ENCODE measurements around the gene LRIG2. TPM values are rescaled to one million over a fixed set of nuclear protein-coding genes. Genes with fewer than 3 reads are reported as not detected.

Gene LRIG2
- total and polyA plus RNA-seq, 2 of the 13 experiments (the other 11 are each of a cell fraction or from before 2014, with no cell fraction given), result 8.1 to 12.2 TPM

- TF ChIP-seq GRHL1 (CRISPR knock-in tag; conservative IDR thresholded peaks at IDR 0.05) (no peak), PRDM4 (CRISPR knock-in tag; IDR thresholded peaks at IDR 0.05; ENCODE audit: borderline replicate concordance) (no peak), ZKSCAN8 (CRISPR knock-in tag; IDR thresholded peaks at IDR 0.05; ENCODE audit: borderline replicate concordance) (no peak), ZNF749 (CRISPR knock-in tag; IDR thresholded peaks at IDR 0.05; ENCODE audit: borderline replicate concordance) (no peak), ZFP36L1 (CRISPR knock-in tag; IDR thresholded peaks at IDR 0.05) (no peak), HDAC2 (CRISPR knock-in tag; IDR thresholded peaks at IDR 0.05) (no peak), ESRRA (CRISPR knock-in tag; IDR thresholded peaks at IDR 0.05; ENCODE audit: low read depth) (no peak), ZMYM4 (CRISPR knock-in tag; IDR thresholded peaks at IDR 0.05) (0 out of 2 replicates have a peak, but pooled peaks have one; percentile 21), YEATS2 (CRISPR knock-in tag; IDR thresholded peaks at IDR 0.05; ENCODE audit: borderline replicate concordance) (no peak), PCBP2 (optimal IDR thresholded peaks at IDR 0.05; ENCODE audit: low read depth, low read length, poor library complexity, severe bottlenecking) (no peak), ATRX (CRISPR knock-in tag; IDR thresholded peaks at IDR 0.05; ENCODE audit: borderline replicate concordance) (no peak), ZNF740 (CRISPR knock-in tag; IDR thresholded peaks at IDR 0.05) (no peak), ZNF597 (CRISPR knock-in tag; IDR thresholded peaks at IDR 0.05) (no peak), PRPF4 (IDR thresholded peaks at IDR 0.05; ENCODE audit: low read depth, low read length, poor library complexity, severe bottlenecking) (no peak)
- TF ChIP-seq, protein P1, sequence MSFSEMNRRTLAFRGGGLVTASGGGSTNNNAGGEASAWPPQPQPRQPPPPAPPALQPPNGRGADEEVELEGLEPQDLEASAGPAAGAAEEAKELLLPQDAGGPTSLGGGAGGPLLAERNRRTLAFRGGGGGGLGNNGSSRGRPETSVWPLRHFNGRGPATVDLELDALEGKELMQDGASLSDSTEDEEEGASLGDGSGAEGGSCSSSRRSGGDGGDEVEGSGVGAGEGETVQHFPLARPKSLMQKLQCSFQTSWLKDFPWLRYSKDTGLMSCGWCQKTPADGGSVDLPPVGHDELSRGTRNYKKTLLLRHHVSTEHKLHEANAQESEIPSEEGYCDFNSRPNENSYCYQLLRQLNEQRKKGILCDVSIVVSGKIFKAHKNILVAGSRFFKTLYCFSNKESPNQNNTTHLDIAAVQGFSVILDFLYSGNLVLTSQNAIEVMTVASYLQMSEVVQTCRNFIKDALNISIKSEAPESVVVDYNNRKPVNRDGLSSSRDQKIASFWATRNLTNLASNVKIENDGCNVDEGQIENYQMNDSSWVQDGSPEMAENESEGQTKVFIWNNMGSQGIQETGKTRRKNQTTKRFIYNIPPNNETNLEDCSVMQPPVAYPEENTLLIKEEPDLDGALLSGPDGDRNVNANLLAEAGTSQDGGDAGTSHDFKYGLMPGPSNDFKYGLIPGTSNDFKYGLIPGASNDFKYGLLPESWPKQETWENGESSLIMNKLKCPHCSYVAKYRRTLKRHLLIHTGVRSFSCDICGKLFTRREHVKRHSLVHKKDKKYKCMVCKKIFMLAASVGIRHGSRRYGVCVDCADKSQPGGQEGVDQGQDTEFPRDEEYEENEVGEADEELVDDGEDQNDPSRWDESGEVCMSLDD (CRISPR knock-in tag; IDR thresholded peaks at IDR 0.05; ENCODE audit: borderline replicate concordance), result no peak
- TF ChIP-seq, protein P2, sequence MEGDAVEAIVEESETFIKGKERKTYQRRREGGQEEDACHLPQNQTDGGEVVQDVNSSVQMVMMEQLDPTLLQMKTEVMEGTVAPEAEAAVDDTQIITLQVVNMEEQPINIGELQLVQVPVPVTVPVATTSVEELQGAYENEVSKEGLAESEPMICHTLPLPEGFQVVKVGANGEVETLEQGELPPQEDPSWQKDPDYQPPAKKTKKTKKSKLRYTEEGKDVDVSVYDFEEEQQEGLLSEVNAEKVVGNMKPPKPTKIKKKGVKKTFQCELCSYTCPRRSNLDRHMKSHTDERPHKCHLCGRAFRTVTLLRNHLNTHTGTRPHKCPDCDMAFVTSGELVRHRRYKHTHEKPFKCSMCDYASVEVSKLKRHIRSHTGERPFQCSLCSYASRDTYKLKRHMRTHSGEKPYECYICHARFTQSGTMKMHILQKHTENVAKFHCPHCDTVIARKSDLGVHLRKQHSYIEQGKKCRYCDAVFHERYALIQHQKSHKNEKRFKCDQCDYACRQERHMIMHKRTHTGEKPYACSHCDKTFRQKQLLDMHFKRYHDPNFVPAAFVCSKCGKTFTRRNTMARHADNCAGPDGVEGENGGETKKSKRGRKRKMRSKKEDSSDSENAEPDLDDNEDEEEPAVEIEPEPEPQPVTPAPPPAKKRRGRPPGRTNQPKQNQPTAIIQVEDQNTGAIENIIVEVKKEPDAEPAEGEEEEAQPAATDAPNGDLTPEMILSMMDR (CRISPR knock-in tag; IDR thresholded peaks at IDR 0.05), result peak; percentile 35; the same call in 1 of the 2 replicates
- TF ChIP-seq, protein P3, sequence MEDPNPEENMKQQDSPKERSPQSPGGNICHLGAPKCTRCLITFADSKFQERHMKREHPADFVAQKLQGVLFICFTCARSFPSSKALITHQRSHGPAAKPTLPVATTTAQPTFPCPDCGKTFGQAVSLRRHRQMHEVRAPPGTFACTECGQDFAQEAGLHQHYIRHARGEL (CRISPR knock-in tag; IDR thresholded peaks at IDR 0.05), result no peak
These were observed 13.9 kb upstream of the LRIG2 start (continued) for GRCh38 chr1:113058941-113059706.

All from HepG2 (cell line).